Renal pelvis (tissue), 4 donors: ENCODE measurements around the gene RREB1. TPM values are rescaled to one million over a fixed set of nuclear protein-coding genes. Genes with fewer than 3 reads are reported as not detected.

Experiments used
- DNase-seq: peaks from one replicate; pipeline ENCODE4 v3.0.0-alpha.2; 2013
- polyA plus RNA-seq, 3 donors: library from polyadenylated mRNA; unstranded; fragments of 120-200 nt; gene quantifications; one replicate each; pipeline ENCODE4 v1.2.1, GENCODE V29; 2013; ENCODE audit not compliant: insufficient read length in 3 of 3

Gene RREB1
- polyA plus RNA-seq, 3 donors, result 21.8 to 29.0 (median 27.5) TPM

DNA sequence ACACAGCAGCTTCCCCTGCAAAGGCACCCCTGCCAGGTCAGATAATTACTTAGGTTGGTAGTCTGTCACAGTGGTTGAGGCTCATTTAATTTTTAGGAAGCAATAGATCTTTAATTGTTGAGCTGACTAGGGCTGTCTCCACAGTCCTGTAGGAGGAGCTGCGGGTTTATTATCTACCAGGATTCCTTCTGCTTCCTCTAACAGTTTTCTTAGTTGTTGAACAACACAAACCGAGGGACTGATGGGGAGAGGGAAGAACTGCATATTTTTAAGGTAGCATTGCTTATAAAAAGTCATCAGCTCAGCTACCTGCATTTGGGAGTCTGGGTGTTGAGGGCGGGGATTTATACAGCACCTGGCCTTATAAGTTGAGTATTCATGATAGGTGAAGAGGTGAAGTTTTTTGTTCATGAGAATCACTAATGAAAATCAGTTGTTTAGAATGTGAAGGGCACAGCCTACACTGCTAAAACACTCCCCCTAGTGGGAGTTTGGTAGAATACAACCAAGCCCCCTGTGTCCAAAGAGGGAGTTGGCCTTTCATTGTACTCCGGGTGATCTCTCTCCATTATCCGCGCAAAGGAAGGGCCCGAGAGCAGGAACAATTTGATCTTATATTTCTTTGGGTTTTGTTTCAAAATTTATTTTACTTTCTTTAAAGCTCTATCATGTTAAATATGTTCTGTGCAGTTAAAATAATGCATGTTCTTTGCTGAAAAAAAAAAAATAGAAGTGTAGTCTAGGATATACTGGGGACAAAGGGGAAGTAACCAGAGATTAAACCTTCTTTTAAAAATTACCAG is 135.6 kb downstream of the RREB1 start:
- DNase-seq, result peak; percentile 69

DNA sequence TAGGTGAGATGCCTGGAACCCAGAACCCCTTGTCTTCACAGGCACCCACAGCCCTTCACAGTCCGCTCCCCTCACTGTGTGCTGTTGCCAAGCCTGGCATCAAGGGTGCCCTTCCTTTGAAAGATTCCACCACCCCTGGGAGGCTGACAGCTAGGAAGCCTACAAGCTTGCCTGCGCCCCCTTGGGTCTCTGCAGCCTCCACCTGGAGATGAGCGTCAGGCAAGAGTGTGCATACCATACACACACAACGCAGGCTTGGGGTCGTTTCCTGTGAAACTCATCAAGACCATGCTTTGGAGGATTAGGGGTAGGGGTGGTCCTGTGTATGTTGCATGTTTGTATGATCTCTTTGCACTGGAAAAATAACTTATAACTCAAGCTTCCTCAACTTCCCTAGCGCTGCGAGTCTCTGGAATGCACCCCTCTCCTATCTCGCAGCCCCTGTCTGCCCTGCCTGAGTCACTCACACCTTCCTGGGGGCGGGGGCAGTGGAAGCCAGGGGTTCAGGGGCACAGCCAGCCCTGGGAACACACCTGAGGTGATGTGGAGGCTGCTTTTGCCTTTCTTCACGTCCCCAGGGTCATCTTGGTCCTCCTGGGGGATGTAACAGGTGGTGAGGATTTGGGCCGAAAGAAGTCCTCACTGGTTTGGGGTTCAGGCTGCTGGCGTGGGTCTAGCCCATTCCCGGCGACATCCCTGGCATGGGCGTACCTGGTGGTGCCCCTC is 138.1 kb downstream of the RREB1 start:
- no peak for DNase-seq

DNA sequence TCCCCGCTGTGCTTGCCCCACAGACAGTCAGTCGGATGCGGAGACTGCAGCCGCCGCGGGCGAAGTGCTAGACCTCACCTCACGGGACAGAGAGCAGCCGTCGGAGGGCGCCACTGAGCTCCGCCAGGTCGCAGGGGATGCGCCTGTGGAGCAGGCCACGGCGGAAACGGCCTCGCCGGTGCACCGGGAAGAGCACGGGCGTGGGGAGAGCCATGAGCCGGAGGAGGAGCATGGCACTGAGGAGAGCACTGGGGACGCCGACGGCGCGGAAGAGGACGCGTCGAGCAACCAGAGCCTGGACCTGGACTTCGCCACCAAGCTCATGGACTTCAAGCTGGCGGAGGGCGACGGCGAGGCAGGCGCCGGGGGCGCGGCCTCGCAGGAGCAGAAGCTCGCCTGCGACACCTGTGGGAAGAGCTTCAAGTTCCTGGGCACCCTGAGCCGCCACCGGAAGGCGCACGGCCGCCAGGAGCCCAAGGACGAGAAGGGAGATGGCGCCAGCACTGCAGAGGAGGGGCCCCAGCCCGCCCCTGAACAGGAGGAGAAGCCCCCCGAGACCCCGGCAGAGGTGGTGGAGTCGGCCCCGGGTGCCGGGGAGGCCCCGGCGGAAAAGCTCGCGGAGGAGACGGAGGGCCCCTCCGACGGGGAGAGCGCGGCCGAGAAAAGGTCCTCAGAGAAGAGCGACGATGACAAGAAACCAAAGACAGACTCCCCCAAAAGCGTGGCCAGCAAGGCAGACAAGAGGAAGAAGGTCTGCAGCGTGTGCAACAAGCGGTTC is 138.8 kb downstream of the RREB1 start:
- DNase-seq, result no peak

DNA sequence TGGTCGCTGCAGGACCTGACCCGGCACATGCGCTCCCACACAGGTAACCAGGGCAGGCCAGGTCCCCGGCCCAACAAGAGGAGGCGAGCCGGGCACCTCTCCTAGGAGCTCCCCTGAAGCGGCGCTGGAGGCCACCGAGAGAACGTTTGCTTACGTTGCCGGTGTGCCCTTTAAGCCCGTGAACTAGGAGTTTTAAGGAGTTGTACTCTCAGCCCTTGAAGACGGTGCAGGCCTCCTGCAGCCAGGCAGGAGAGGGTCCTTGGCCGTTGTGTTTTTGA is 139.4 kb downstream of the RREB1 start:
- DNase-seq, result no peak

DNA sequence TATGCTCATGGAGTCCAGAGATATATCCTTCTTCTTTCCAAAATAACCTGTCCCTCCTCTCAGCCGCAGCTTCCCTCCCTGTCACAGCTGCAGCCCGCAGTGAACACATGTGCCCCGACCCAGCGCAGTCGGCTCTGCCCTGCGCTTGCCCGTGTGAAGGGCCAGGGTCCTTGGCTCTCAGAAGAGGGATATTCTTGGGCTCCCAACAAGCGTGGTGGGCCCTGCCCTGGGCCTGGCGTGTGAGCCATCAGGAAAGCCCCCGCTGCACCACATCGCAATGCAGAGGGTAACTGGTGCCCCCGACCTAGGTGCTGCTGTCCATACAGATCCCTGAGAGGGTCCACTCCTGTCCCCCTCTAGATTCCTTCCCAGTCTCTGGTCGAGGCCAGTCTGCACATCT is 140.1 kb downstream of the RREB1 start:
- no peak for DNase-seq

DNA sequence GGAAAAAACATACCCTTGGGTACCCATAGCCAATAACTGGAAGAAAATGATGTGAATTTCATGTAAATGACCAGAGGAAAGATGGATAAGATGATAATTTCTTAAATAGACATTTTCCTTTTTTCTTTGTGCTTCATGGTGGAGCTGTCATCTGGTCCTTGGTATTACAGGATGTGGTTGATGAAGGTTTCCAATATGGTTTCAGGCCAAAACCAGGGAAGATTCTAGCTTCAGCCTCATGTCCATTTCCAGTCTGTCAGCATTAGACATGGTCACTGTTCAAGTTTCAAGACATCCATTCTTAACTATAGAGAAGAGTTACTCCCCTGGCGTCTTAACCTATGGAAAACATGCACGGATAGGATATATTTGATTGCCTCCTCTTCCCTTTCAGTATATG is 141.6 kb downstream of the RREB1 start:
- no peak for DNase-seq

DNA sequence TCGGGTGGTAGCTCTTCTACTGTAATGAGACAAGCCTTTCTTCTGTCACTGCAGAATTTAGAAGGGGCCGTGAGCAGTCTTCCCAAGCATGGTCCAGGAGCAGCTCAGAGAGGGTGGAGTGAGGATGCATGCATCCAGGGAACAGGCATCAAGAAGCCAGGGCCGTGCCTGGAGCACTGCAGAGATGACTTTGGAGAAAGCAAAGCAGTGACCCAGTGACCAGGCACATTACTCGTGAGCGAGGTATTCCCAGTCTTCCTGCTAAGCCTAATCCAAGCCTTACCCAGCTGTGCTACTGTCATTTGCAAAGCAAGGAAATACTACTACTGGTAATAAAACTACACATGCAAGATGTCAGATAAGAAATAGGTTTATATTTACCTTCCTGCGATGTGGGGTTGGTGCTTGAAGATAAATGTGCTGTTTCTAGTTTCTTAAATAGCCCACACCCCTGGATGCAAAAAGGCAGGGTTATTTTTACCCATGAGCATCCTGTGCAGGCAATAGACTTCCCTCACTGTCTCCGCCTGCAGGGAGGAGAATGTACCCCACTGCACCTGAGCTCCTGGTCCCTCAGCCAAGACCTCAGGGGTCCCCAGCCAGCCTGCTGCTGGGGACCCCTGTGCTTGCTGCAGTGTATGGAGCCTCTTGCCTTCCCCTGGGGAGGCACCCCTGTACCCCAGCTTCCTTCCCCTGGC is 142.3 kb downstream of the RREB1 start:
- DNase-seq, result no peak

DNA sequence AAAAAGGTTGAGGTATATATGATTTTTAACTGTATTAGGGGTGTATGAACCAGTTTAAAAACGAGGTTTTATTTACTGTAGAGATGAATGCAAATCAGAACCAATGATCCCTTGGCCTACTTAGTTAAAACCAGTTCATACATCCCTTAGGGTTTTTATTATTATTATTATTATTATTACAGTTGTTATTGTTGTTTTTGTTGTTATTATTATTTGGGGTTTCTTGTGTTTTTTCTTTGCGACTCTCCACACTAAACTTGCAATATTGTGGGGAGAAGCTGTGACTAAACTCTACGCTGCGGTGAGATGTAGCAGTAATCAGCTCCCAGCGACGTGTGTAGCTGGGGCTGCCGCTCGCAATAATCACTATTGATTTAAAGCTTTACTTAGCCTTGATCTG is 143.1 kb downstream of the RREB1 start:
- DNase-seq, result no peak

DNA sequence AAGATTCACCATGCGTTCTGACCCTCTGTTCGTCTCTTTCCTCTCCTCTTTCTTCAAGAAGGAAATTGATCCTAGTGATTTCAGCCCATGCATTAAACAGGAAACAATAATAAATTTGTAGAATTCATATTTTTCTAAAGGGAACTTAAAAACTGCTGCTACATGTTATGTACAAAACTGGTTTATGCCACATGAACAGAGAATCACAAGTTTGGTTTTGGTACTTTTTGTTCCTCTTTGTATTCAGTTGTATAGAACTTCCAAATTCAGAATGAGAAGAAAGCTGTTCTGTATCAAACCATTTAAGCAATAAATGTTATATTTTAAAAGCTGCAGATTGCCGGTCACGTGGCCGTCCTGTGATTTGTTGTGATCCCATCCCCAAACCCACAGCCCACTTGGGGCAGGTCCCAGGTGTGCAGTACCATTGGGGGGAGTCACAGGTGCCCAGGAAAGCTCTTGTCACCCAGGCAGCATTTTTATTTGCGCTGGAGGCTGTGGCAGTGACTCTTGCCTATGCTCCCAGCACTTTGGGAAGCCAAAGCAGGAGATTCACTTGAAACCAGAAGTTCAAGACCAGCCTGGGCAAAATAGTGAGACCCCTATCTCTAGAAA is 144.0 kb downstream of the RREB1 start:
- DNase-seq, result no peak

DNA sequence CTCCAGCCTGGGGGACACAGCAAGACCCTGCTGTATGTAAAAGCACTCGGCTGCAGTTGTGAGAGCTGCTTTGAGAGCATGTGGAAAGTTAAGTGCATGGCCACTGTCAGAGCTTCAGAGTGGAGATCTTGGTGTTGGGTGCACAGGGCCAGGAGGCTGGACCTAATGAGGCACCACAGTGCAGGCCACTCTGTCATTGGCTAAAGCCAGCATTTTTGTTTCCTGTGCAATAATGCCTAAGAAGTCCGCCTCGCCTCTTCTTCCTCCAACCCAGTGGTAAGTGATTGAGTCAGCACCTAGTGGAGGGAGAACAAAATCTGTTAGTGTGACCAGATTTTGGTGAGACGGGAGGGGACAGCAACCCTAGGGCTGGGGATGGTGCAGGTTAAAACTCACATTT is 144.6 kb downstream of the RREB1 start:
- DNase-seq, result no peak

DNA sequence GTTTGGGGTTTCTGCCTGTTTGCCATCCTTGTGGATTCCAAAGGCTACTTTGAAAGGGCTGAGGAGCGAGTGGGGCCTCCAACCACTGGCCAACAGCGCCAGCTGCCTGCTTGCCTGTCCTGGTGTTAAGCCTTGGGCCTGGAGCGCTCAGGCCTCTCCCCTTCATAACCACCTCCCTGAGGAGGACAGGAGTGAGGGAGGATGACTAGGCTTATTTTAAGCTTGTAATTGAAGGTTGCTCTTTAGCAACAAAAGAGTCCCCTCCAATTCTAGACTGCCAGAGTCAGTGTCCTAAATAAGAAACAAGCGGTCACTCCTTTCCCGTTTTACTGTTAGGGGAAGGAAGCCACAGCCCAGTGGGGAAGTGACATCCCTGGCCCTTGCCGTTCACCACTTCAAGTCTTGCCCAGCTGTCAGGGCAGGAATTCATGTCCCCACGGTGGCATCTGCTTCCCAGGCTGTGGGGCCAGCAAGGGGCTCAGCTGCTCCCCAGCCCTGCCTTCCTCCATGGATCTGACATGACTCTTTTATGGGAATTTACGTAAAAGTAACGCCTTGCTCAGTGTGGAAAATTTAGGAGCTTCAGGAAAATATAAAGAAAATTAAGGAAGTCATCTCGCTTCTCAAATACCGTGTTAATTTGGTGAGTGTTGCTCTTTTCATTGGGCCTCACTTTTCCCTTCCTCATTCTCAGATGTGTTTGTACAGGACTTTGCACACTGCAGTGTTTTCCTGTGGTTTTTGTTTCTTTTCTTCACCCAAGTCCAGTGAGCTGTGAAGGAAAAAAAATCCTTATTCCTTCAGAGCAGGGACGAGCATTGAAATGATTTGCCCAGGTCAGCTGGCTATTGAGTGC is 147.4 kb downstream of the RREB1 start:
- DNase-seq, result no peak

DNA sequence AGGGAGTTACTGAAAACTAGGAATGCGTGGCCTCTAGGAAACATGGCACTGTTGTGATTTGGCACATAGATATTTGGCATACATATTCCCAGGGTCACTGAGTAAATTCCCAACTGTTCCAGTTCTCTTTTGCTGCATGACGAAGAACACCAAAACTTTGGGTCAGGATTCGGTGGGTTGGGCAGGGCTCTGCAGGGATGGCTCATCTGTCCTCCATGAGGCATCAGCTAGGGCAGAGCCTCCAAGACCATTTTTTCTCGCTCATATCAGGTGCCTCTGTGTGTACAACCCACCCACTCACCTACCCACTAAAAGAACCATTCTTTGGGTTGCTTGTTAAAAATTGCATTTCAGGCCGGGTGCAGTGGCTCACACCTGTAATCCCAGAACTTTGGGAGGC is 148.2 kb downstream of the RREB1 start:
- DNase-seq, result no peak

DNA sequence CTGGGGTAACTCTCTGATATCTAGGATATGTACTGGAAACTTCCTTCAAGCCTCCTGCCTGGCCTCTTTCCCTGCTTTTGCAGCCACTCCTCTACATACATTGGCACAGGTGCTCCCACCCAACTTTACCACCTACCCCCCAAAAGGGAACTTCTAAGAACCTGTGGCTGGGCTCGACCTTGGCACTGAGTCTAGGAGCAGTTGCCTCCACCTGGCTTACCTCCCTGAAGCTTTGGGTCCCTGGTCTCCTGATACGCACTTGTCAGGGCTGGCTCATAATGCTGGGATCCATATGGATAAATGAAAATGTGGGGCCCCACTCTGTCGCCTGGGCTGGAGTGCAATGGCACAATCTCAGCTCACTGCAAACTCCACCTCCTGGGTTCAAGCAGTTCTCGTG is 149.0 kb downstream of the RREB1 start:
- no peak for DNase-seq

DNA sequence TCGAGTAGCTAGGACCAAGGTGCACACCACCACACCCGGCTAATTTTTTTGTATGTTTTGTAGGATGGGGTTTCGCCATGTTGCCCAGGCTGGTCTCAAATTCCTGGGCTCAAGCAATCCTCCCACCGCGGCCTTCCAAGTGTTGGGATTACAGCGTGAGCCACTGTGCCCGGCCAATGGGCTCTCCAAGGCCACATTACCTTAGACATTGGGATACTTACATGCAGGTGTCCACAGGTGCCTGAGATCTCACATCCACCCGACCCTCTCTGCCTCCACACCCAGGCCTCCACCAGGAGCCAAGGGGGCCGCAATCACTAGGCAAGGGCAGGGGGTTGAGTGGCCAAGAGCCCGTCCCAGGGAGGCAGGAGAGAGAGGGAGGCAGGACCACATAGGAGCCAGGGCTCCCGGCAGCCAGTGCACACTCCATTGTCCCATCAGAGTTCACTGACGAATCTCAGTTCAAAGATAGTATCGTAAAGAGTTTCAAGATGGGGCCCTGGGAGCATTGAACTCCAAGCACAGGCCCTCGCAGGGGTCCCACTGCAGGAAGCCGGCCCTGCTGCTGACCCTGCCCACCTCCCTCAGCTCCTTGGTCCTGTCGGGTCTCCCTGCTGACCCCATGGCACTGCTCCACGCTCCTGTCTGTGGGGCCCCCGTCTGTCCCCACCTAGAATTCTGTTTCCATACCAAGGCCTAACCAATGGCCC is 149.9 kb downstream of the RREB1 start:
- DNase-seq, result no peak

DNA sequence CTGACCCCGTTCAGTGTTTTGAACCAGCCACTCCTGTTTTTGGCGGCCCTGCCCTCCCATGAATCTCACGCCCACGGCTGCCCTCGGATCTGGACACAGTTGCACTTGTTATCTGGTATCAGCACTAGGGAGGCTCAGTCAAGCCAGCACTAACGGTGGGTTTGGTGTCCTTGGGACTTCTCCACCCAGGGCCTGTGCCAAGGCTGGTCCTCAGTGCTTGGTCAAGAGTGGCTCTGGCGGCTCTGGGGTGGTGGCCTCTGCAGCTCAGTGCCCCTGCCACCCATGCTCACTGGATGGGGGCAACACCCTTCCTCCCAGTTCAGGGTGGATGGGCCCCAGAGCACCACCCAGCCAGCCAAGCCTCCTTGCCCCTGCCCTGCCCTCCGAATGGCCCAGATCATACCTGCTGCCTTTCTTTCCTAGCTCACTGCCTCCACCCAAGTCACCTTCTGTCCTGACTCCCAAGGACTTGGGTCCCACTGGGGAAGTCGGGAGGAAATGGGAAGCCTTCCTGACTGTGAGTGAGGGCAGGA is 150.5 kb downstream of the RREB1 start:
- DNase-seq, result no peak

DNA sequence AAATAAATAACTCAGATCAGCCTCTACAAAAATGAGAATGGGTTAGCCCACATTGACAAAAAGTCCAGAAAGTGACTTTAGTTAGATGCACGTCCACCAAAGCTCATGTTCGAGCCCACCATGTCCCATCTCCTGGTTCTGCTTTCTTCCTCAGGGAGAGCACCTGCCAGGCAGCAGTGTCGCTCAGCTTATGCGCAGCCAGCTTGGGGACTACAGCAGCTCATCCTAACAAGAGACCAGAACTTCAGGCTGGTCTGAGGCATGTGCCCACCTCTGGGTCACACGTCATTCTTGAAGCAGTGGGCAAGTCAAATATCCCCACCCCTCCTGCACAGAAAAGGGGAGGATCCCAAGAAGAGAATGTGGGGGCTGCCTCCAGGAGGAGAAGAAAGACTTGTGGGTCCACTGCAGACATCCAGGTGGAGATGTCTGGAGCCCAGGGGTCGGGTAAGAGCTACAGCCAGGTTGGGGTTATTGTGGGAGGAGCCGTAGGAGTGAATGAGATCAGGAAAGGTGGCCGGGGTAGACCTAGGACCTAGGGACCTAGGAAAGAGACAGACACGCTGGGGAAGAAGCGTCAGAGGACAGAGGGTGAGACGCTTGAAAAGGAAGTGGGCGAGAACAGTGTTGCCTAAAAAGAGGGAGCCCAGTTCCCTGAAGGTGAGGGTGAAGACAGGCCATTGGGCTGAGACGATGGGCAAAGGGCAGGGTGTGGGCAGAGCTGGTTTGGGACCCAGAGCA is 152.7 kb downstream of the RREB1 start:
- DNase-seq, result no peak

DNA sequence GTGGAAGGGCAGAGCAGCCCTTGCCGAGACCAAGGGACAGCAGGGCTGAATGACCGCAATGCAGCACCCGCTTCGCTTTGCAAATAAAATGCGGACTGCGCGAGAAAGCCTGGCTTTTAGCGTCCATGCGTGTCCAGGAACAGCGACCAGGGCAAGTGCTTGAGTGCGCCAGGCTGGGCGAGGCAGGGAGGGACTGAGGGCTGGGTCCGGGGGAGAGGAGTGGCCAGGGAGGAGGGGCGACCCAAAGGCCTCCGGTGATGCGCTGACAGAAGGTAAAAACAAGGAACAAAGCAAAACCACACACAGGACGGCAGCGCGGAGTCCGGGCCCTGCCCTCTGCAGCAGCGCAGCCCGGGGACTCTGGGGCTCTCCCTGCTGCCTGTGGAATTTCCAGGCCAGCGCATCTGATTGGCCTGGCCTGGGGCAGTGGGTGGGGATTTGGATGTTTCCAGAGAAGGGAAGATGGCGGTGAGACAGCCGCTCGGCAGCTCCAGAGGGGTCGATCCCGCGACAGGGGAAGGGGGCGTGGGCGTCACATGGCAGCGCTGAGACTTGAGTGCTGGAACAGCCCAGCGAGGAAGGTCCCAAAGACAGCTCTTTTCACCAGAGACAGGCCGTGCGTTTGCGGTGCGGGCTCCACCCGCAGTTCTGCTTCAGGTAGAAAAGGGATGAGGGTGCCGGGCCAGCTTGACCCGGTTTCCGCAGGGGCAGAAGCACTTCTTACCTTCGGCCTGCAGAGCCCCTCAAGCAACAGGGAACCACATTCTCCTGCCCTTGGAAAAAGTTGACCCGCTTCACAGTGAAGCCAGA is 153.5 kb downstream of the RREB1 start:
- DNase-seq, result peak; percentile 92

DNA sequence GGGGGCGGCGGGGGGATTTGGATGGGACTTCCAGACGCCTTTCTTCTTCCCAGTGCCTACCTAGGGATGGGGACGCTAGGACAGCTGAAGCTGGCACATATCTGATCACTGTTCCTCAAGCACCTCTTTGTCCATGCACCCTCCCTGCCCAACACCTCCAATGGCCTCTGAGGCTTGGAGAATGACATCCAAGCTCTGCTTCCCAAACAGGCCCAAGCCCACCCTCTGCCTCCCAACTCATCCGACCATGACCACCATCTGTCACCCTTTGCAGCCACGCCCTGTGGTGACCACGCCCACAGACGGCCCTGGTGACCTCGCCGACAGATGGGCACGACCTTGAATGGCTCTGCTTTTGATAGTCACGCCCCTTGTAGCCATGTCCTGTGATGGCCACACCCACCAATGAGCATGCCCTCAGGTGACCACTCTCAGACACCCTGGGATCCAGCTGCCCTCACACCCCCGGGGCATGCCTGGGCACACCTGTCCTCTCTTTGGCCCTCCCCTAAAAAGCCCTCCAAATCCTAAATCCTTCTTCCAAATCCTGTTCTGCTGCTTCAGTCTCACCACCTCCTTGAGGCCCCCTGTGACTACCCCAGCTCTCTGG is 154.2 kb downstream of the RREB1 start:
- no peak for DNase-seq
